ENCODE data around the gene GBE1. TPM values are rescaled to one million over a fixed set of nuclear protein-coding genes. Genes with fewer than 3 reads are reported as not detected.

GBE1 gene
- polyA plus RNA-seq, 1 of the 3 experiments (the other 2 are of a cell fraction) = 14.2 TPM

DNA sequence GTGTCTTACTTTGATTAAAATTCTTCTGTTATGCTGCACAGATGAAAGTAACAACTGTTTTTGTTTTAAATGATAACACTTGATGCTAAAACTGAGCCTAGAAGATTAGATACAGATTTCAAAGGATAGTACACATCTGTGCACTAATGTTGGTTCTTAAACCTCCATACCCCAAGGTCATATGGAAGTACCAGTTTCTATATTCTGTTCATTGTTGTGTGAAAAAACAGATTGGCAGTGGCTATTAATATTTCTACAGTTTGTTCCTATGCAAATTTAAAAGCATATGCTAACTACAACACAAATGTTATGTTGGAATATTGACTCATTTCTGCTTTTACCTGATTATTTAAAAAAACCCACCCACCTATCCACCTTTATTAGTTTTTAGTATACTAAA, 32.0 kb upstream of the GBE1 start (continued):
- TF ChIP-seq GABPA (IDR thresholded peaks at IDR 0.05; ENCODE audit: low read depth) (no peak), RCOR1 (IDR thresholded peaks at IDR 0.05; ENCODE audit: low read length) (no peak), MEF2A (IDR thresholded peaks at IDR 0.05; ENCODE audit: borderline replicate concordance, low read depth) (no peak), GATA2 (CRISPR knock-in tag; IDR thresholded peaks at IDR 0.05) (no peak), YY1 (IDR thresholded peaks at IDR 0.05; ENCODE audit: low read depth) (no peak), FOSL2 (IDR thresholded peaks at IDR 0.05; ENCODE audit: borderline replicate concordance, low read depth) (no peak), TEAD4 (IDR thresholded peaks at IDR 0.05; ENCODE audit: borderline replicate concordance, insufficient read depth) (no peak), SIN3A (IDR thresholded peaks at IDR 0.05; ENCODE audit: borderline replicate concordance, low read depth, low read length) (no peak), RFX5 (IDR thresholded peaks at IDR 0.05; ENCODE audit: low read length) (no peak), SMC3 (IDR thresholded peaks at IDR 0.05; ENCODE audit: low read depth, low read length) (no peak), NFIC (IDR thresholded peaks at IDR 0.05; ENCODE audit: borderline replicate concordance) (no peak), POLR2AphosphoS5 (IDR thresholded peaks at IDR 0.05; ENCODE audit: low read depth, low read length) (no peak)

DNA sequence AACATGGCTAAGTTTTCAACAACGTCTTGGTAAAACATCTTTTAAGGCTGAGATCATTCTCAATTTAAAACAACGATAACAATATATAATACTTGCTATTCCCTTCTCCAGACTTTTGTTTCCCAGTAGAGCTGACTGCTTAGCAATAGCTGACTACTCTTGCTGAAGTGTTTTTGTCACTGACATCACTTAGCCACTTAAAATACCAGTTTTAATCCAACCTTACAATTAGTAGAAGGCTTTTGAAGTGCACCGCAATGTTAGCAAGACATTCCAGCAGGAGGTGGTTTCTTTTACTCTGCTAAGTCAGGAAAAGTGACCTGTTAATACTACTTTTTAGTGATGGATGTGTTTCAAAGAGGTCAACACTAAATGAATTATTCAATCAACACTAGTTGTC, 28.7 kb upstream of the GBE1 start:
- Histone ChIP-seq H3K4me2 (no peak overlapping the region), H3K36me3 (replicated peaks in 1 of 2; ENCODE audit: control insufficient read depth in 1 of 2, insufficient read depth in 2 of 2, low read length in 1 of 2) (no peaks in the 10 kb centered on the region), H3K4me1 (ENCODE audit: control insufficient read depth in 1 of 2, insufficient read depth in 2 of 2, low read depth in 1 of 2, low read length in 1 of 2) (no peaks in the 10 kb centered on the region), H3K4me3 (ENCODE audit: low read depth in 2 of 2, low read length in 1 of 2) (no peak overlapping the region), H3K9ac (no peak overlapping the region), H3K9me2 (no peaks in the 10 kb centered on the region), H3K27me3 (ENCODE audit: insufficient read depth) (no peaks in the 10 kb centered on the region), H3K9me3 (no peaks in the 10 kb centered on the region; the same call in 1 of the 2 replicates), H3K79me2 (ENCODE audit: insufficient read depth) (no peaks in the 10 kb centered on the region), H4K20me1 (ENCODE audit: insufficient read depth) (no peaks in the 10 kb centered on the region), H2AFZ (ENCODE audit: low read depth) (no peak overlapping the region), H3F3A (replicated peaks; ENCODE audit: insufficient read depth) (no peaks in the 10 kb centered on the region), H3K27ac (ENCODE audit: low read depth in 2 of 2, low read length in 1 of 2) (no peak overlapping the region)
- POLR2A ChIA-PET = no interaction called here
- CTCF ChIA-PET = no interaction called here
- TF ChIP-seq RCOR1 (IDR thresholded peaks at IDR 0.05; ENCODE audit: low read length) (no peak), RAD21 (IDR thresholded peaks at IDR 0.05; ENCODE audit: low read length) (no peak), SIN3A (IDR thresholded peaks at IDR 0.05; ENCODE audit: borderline replicate concordance, low read depth, low read length) (no peak), POLR2AphosphoS5 (IDR thresholded peaks at IDR 0.05; ENCODE audit: low read depth, low read length) (no peak), MXI1 (IDR thresholded peaks at IDR 0.05; ENCODE audit: low read depth, low read length) (no peak), GABPA (IDR thresholded peaks at IDR 0.05; ENCODE audit: low read depth) (no peak), FOXJ3 (CRISPR knock-in tag; IDR thresholded peaks at IDR 0.05) (no peak), FOSL2 (IDR thresholded peaks at IDR 0.05; ENCODE audit: borderline replicate concordance, low read depth) (no peak), JUND (IDR thresholded peaks at IDR 0.05) (no peak), FOXM1 (IDR thresholded peaks at IDR 0.05; ENCODE audit: low read depth) (no peak), TAF1 (IDR thresholded peaks at IDR 0.05; ENCODE audit: borderline replicate concordance, low read depth, low read length) (no peak)
- TF ChIP-seq, protein P1, sequence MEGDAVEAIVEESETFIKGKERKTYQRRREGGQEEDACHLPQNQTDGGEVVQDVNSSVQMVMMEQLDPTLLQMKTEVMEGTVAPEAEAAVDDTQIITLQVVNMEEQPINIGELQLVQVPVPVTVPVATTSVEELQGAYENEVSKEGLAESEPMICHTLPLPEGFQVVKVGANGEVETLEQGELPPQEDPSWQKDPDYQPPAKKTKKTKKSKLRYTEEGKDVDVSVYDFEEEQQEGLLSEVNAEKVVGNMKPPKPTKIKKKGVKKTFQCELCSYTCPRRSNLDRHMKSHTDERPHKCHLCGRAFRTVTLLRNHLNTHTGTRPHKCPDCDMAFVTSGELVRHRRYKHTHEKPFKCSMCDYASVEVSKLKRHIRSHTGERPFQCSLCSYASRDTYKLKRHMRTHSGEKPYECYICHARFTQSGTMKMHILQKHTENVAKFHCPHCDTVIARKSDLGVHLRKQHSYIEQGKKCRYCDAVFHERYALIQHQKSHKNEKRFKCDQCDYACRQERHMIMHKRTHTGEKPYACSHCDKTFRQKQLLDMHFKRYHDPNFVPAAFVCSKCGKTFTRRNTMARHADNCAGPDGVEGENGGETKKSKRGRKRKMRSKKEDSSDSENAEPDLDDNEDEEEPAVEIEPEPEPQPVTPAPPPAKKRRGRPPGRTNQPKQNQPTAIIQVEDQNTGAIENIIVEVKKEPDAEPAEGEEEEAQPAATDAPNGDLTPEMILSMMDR (IDR thresholded peaks at IDR 0.05) = no peak
- TF ChIP-seq, protein P2, sequence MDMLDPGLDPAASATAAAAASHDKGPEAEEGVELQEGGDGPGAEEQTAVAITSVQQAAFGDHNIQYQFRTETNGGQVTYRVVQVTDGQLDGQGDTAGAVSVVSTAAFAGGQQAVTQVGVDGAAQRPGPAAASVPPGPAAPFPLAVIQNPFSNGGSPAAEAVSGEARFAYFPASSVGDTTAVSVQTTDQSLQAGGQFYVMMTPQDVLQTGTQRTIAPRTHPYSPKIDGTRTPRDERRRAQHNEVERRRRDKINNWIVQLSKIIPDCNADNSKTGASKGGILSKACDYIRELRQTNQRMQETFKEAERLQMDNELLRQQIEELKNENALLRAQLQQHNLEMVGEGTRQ (IDR thresholded peaks at IDR 0.05; ENCODE audit: borderline replicate concordance, low read depth, low read length) = no peak
- TF ChIP-seq, protein P3, sequence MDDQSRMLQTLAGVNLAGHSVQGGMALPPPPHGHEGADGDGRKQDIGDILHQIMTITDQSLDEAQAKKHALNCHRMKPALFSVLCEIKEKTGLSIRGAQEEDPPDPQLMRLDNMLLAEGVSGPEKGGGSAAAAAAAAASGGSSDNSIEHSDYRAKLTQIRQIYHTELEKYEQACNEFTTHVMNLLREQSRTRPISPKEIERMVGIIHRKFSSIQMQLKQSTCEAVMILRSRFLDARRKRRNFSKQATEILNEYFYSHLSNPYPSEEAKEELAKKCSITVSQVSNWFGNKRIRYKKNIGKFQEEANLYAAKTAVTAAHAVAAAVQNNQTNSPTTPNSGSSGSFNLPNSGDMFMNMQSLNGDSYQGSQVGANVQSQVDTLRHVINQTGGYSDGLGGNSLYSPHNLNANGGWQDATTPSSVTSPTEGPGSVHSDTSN (IDR thresholded peaks at IDR 0.05) = no peak
- 62% methylated on average over 3 of the region's 3 CpGs for WGBS (ENCODE audit: low lambda C conversion rate)
- DNase-seq = no peak
